Astrocyte of the spinal cord (primary cell): ENCODE results near the gene MROH7.

Experiments used
- DNase-seq: peaks from one replicate; pipeline ENCODE4 v3.0.0; 2011; ENCODE audit warnings: low read depth, low spot score
- H3K4me3 ChIP-seq: 2 replicates; pipeline ENCODE4 v1.5.1; 2011; ENCODE audit warnings: low read depth, mild to moderate bottlenecking, low read length, moderate library complexity
- in situ Hi-C: cut with HindIII; loops from 2 replicates; pipeline ENCODE4 v1.10.0; 2017; ENCODE audit warnings: low sequenced_read_pairs
- TF ChIP-seq, protein P1 (sequence below): IDR thresholded peaks from 2 replicates; pipeline ENCODE4 v1.5.1; 2012; ENCODE audit warnings: low read depth, mild to moderate bottlenecking, low read length, inconsistent platforms

The MROH7 gene

DNA sequence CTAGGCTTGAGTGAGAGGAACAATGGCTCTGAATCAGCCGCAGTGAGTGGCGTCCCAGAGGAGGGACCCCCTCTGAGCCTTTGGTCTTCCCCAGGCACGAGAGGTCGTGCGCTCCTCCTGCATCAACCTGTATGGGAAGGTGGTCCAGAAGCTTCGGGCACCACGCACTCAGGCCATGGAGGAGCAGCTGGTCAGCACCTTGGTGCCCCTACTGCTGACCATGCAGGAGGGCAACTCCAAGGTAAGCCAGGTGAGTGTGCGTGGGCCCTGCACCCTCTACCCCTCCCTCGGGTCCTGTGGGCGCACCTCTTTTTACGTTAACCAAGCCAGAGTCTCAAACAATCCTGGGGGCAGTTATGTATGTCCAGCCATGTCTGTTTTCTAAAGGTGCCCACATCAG, 60.4 kb downstream of the MROH7 start:
- TF ChIP-seq, protein P1, sequence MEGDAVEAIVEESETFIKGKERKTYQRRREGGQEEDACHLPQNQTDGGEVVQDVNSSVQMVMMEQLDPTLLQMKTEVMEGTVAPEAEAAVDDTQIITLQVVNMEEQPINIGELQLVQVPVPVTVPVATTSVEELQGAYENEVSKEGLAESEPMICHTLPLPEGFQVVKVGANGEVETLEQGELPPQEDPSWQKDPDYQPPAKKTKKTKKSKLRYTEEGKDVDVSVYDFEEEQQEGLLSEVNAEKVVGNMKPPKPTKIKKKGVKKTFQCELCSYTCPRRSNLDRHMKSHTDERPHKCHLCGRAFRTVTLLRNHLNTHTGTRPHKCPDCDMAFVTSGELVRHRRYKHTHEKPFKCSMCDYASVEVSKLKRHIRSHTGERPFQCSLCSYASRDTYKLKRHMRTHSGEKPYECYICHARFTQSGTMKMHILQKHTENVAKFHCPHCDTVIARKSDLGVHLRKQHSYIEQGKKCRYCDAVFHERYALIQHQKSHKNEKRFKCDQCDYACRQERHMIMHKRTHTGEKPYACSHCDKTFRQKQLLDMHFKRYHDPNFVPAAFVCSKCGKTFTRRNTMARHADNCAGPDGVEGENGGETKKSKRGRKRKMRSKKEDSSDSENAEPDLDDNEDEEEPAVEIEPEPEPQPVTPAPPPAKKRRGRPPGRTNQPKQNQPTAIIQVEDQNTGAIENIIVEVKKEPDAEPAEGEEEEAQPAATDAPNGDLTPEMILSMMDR, result no peak
- in situ Hi-C loops, result no loop called here
- DNase-seq, result no peak

DNA sequence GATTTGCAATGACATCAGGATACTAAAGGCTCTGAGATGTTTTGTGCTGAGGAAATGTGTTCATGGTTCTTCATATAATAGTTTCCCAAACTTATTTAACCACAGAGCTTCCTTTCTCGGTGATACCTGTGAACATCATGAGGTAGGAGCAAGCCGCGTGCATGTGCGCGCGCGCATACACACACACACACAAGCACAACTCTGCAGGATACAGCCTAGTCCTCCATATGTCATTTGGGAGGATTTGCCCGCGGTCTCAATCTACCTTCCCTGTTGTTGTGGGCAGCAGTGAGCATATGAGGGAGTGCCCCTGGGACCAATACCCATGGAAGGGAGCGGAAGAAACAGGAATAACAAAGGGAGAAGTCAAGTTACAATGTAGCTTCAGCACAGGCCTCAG, 61.9 kb downstream of the MROH7 start:
- no peak for DNase-seq
- TF ChIP-seq, protein P1, result no peak
- no peak overlapping the region for H3K4me3 ChIP-seq
- in situ Hi-C loops, result no loop called here

More for the DNA sequence above, 60.4 kb downstream of the MROH7 start:
- no peak overlapping the region for H3K4me3 ChIP-seq

DNA sequence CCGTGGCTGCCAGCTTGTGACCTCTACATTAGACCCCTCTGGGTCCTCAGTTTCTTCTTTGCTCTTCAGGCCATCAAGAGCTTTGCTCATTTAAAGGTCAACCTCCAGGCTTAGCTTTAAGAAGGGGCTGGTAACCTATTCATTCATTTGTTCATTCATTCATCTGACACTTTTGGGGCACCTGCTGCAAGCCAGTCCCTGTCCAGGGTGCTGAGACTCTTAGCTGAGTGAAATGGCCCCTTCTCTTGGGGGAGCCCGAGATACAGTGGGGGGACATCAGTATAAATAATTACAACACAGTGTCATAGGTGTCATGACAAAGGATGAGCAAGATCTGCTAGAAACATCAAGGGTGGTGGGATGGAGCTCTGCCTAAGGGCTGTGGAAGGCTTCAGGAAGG, 63.6 kb downstream of the MROH7 start:
- TF ChIP-seq, protein P1, result no peak
- no peak for DNase-seq
- H3K4me3 ChIP-seq, result no peak overlapping the region
- in situ Hi-C loops, result no loop called here

DNA sequence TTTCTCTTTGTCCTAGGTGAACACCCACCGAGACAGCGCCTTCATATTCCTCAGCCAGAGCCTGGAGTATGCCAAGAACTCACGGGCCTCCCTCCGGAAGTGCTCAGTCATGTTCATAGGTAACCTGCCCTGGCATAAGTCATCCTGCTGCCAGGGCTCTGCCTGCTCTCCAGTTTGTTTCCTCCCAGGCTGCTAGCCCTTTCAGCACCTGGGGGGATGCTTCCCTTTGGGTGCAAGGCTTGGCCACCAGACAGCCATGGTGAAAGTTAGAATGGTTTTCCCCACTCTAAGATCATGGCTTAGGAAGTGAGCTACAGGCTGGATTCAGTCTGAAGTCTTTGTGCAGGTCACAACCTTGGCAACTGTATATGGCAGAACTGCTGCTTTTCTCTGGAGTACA, 64.8 kb downstream of the MROH7 start:
- DNase-seq, result no peak
- in situ Hi-C loops, result no loop called here
- H3K4me3 ChIP-seq, result no peak overlapping the region
- TF ChIP-seq, protein P1, result no peak

DNA sequence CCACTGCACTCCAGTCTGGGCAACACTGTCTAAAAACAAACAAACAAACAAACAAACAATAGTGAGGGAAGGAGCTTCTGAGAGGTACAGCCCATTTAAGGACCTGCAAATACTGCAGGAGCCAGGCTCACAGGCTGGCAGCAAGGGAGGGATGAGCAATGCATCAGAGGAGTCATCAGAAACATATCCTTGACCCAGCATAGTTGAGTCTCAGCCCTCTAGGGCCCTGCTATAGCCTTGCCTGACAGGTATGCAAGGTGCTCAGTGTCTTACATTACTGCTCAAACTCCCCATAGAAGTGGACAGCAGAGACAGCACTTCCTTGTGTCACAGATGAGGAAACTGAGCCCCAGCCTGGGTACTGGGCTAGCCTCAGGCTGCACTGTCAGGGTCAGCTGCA, 66.8 kb downstream of the MROH7 start:
- H3K4me3 ChIP-seq, result no peak overlapping the region
- in situ Hi-C loops, result no loop called here
- DNase-seq, result no peak
- TF ChIP-seq, protein P1, result no peak

DNA sequence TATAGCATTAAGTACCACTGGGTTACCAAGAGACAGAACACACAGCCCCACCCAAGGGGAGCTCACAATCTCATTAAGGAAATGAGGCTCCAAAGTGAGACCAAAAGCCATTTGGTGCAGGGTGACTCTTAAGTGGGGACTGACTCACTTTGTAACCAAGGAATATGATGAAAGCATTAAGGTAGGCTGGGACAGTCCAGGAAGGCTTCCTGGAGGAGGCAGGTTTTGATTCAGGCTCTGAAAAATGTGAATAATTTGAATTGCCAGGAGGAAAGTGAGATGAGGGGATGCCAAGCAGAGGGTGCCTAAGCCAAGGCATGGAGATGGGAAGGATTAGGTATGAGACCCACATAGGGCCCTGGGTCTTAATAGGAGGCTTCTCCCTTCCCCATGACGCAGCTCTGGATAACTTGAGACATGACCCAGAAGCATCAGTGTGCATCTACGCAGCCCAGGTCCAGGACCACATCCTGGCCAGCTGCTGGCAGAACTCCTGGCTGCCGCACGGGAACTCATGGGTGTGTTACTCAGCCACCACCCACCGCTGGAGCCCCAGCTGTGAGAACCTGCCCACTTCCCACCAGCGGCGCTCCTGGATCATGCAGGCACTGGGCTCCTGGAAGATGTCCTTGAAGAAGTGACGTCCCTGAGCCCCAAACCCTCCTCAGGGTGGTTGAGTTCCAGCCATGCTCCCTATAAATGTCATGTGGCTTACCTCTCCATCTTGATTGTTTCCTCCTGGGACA, 68.1 kb downstream of the MROH7 start:
- in situ Hi-C loops, result no loop called here
- no peak for DNase-seq
- no peak overlapping the region for H3K4me3 ChIP-seq
- TF ChIP-seq, protein P1, result no peak
